ENCODE data around the gene TUBB2B.
"Not testable (repeated sequence)": the region's sequence is repeated elsewhere in the genome, so short reads cannot be mapped to it uniquely, and the experiment has no call there.

The TUBB2B gene

DNA sequence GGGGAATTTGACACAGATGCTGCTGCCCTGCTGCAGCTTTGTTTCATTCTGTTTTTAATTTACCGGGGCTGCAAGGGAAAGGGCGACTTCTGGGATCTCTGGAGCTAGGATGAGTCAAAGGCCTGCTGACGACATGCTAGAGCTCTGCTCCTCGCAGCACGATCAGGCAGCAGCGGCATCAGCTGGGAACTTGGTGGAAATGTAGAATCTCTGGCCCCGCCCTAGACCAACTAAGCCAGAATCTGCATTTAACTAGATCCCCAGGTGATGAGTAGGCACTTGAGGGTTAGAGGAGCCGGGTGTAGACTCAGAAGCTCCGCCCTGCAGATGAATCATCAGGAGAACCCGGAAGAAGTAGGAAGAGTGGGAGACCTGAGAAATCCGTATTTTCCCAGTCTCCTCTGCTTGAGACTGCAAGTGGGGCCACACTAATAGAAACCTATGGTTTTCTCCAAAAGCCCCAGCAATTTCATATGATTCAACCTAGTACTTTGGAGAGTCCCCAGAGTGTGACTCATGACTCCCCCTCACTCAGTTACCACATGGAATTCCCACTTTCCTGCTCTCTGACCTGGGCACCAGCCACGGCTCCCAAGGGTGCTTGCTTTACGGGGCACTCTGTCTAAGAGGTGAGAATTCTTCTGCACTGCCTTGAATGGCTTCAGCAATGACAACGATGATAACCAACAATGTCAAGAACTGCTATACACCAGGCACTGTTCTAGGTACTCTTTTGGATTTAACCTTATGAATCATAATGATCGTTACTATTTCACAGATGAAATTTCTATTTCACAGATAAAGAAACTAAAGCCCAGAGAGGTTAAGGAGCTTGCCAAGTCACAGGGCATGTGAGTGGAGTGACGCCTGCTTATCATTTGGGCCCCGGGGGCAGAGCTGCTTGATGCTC lies 18.1 kb downstream of the TUBB2B start:
- no peak for FAIRE-seq

DNA sequence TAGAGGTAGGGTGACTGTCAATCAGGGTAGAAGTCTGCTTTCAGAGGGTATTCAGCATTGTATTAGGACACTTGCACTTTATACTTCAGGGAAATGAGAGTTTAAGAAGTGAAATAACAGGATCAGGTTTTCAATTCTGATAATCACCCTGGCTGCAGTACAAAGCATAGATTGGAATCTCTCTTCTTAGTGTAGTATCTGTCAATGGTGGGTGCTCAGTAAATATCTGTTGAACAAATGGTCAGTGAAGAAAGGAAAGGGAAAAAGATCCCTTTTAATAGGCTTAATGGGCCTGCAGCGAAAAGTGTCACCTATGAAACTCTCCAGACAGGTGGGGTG lies 18.7 kb downstream of the TUBB2B start:
- FAIRE-seq, result no peak

DNA sequence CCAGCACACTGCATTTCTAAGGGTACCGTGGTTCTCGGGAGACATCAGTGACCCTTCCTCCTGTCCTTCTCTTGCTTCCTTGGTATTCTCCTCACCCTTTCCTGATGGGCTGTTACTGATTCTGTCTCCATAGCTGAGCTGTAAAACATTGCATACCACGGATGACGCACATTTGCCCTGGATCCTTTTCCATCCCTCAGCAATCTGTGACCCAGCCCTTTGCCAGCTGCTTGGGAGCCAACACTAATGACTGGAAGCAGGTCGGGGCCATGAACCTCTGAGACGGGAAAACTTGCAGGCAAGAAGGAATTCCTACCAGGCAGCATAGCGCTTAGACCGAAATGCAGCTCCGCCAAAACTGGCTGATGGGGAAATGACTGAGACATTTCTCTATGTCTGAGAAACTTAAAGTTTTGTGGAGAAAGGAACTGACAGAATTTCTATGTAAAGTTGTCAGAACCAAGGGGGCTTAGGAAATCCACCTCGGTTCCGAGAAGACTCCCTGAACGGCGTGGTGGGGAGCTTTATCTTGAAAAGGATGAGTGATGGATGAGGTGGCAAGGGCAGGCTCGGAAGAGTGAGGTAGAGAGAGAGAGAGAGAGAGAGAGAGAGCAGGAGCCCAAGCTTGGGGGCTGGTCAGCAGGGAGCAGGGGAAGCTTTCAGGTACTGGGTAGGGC lies 19.2 kb downstream of the TUBB2B start:
- FAIRE-seq, result no peak

DNA sequence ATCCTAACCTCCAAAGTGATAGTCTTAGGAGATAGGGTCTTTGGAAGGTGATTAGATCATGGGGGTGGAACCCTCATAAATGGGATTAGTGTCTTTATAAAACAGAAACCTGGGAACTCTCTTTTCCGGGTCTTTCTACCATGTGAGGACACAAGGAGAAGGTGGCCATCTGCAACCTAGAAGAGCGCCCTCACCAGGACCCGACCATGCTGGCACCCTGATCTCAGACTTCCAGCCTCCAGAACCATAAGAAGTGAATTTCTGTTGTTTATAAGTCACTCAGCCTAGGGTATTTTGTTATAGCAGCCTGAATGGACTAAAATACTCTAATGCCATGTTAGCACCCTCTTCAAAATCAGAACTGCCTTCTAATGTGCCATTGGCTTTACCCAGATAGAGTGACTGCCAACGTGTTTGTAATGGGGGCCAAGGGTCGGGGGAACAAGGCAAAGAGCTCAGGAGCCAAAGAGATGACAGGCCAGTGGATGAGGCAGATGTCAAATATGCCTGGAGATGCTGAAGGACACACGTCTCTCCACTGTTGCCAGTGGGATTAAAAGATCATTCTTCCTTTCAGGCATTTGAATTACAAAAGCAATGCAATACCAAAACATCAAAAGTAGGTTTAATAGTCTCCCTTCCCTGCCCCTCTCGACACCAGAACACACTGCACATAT lies 21.0 kb downstream of the TUBB2B start:
- no peak for FAIRE-seq

DNA sequence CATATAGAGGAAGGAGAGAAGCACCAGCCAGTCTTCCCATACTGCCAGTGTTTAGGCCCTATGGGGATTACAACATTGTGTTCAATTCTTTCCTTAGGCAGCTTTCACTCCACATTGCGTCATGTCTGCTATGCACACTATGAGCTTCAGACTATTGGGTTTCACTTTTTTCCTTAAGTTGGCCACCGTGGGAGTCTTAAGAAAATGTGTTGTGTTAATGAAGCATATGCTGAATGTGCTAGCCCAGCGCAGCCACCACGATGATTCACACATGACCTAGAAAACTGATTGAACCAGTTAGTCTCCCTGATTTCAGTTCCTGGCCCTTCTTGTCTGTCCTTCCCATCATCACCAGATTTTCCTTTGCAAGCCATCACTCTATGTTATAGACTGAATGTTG lies 21.5 kb downstream of the TUBB2B start:
- FAIRE-seq, result no peak

DNA sequence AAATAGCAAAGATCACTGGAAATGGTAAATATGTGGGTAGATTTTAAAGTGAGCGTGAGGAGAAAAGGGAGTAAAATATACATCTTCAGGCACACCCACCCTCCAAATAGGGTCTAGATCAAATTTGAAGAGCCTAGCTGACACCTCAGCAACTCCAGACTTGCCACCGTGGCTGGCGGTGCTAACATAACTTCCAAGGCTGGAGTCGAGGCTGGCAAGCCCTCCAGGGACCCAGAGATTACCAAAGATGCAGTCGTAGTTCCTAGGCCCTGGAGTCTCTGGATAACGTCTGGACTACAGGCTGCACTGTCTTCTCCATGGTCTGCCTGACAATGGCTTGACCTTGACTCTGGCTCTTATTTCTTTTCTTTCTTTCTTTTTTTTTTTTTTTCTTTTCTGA lies 22.5 kb downstream of the TUBB2B start:
- FAIRE-seq, result no peak

DNA sequence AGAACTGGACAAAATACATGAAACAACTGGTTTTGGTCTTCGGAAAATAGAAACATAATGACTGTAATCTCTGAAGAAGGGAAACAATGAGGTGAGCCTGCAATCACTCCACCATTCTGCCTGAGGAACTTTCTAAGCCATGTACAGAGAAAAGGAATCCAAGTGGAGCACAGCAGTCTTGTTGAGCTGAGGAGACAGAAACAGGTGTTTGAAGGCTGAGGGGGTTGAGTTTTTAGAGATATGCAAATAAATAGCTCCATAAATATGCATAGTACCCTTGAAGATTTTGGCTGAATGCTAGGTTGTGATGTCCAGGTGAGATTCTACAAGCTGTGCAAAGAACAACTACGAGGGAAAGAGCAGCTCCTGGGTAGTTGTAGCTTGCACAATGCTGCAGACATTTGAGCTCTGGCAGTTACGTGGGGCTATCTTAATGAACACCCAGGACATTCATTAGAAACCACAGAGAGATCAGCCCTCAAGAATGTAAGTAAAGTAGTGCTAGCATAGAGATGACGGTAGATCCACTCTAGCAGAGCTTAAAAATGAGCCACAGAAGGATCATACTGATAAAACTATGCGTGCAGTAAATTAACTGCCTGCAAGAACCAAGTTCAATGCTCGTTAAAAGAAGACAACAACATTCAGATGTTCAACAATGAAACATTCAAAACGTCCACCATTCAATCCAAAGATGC lies 24.3 kb downstream of the TUBB2B start:
- no peak for FAIRE-seq

DNA sequence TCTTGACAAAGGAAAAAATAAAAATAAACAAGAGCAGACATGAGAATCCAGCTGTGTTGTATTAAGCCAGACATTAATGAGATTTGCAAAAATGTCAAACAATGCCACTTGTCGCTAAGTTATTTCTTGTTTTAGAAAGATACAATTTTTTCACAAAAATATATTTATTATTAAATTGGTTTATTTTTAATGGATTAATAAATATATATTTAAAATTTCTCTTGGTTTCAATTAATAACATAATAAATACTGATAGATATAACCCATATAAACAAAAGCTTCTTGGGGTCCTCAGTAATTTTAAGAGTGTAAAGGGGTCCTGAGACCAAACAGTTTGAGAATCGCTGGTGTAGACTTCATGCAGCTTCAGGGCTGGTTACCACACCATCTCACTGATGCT lies 26.1 kb downstream of the TUBB2B start:
- FAIRE-seq, result no peak

DNA sequence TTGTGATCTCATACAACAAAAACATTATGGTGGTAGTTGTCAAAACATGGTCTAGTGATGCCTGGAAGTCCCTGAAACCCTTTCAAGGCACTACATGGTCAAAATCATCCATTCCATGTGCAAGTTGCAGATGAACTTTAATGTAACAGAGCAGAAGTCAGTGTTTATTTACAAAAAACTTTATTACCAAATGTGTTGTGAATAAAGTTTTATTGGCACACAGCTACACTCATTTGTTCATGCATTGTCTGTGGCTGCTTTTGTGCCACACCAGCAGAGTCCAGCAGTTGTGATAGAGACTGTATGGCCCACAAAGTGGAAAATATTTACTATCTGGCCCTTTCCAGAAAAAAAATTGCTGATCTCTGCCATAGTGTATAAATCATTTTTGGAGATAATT lies 26.8 kb downstream of the TUBB2B start:
- FAIRE-seq, result no peak

DNA sequence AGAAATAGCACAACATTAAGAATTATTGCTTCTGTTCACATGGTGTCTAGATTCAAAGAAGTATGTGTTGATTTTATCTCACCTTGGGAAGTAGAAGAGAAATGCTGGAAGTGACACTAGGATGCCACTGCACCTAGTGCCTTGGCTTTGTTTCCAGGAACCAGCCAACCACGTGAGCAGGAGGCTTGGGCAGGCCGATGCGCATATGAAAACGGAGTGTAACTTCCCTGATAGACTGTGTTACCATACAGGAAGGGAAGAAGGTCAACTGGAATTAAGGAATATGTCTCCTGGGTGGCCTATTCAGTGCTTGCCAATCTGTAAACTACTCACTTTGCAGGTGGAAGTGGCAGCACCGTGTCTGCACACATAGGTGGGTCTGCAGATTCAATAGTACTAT lies 28.1 kb downstream of the TUBB2B start:
- FAIRE-seq, result no peak

DNA sequence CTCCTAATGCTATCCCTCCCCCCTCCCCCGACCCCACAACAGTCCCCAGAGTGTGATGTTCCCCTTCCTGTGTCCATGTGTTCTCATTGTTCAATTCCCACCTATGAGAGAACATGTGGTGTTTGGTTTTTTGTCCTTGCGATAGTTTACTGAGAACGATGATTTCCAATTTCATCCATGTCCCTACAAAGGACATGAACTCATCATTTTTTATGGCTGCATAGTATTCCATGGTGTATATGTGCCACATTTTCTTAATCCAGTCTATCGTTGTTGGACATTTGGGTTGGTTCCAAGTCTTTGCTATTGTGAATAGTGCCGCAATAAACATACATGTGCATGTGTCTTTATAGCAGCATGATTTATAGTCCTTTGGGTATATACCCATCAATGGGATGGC lies 29.7 kb downstream of the TUBB2B start:
- not testable (repeated sequence) for FAIRE-seq

DNA sequence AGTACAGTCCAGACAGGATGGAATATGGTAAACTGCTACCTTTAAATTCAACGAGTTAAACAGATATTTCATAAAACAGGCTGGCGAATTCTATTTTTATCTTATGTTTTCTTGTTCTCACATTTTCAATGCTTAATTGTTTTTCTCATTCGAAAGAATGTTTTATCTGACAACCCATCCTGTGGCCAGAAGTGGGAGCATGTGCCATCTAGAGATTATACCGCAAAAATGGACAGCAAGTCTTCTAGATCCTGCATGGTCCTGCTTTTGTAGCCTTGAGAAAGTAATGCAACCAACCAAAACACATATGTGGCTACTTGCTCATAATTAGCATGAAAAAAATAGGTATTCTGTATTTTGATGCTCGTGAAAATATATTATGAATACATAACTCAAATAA lies 30.7 kb downstream of the TUBB2B start:
- FAIRE-seq, result no peak

DNA sequence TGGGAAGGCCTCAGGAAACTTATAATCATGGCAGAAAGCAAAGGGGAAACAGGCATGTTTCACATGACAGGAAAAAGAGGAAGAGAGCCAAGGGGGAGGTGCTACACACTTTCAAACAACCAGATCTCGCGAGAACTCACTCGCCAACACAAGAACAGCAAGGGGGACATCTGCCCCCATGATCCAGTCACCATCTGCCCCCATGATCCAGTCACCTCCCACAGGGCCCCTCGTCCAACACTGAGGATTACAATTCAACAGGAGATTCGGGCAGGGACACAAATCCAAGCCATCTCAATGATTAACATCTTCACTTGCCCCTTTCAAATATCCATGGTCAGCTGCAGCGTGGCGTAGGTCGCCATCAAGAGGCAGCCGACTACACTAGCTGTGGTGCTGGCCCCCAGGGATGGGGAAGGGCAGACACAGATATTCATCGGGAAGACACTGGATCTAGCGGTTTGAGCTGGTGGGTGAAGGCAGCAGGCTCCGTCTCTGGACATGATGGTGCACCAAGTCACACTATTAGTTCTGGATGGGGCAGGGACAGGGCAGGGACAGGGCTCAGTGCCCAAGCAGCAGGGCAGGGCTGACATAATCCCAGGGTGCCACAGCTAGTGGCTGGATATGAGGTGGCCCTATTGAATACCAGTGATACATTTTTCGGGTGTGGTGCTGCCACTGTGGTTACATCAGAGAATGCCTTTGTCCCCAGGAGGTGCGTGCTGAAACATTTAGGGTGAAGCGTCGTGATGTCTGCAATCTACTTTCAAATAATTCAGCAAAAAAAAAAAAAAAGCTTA lies 31.6 kb downstream of the TUBB2B start:
- FAIRE-seq, result no peak

DNA sequence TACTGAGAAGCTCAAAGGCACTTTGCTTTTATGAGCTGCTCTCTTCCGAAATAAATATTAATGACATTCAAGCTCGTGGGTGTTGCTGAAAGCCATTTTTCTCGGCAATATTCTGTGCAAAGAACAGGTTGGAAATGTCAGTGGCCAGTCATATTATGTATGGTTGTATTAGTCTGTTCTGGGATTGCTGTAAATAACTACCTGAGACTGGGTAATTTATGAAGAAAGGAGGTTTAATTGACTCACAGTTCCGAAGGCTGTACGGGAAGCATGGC lies 32.1 kb downstream of the TUBB2B start:
- FAIRE-seq, result no peak

DNA sequence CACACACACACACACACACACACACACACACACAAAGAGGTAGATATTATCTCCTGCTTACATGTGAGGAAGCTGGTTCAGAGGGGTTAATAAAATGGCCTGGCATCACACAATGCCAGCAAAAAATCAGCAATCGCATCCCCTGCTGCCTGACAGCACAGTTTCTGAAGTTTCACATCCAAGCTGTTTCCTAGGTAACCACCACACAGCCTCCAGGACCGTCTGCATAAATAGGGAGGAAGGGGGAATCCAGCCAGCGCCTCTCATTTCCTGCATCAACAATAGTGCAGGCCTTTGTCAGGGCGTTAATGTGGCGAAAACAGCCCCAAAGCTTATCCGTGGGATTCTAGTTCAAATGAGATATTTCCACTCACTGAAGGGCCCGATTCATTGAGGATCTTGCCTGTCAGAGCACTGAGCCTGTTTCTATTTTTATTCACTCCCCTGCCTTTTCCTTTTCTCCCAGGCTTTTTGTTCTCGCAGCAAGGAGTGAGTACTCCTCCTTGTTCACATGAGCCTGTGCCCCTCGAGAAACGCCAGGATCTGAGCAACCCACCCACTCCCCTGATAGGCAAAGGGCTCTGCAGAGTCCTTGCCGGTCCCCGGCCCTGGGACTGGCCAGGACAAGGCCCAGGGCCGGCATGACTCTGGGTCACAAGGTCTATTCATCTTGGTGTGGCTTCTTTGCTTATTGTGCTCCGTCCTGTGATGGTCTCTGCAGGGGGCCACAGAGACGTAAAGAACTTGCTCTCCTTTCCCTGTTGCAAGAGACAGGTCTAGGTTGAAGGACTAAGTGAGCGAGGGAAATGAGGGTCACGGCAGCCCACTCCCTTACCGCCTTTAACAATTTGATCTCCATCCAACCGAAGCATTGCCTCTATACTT lies 32.7 kb downstream of the TUBB2B start:
- FAIRE-seq, result no peak

DNA sequence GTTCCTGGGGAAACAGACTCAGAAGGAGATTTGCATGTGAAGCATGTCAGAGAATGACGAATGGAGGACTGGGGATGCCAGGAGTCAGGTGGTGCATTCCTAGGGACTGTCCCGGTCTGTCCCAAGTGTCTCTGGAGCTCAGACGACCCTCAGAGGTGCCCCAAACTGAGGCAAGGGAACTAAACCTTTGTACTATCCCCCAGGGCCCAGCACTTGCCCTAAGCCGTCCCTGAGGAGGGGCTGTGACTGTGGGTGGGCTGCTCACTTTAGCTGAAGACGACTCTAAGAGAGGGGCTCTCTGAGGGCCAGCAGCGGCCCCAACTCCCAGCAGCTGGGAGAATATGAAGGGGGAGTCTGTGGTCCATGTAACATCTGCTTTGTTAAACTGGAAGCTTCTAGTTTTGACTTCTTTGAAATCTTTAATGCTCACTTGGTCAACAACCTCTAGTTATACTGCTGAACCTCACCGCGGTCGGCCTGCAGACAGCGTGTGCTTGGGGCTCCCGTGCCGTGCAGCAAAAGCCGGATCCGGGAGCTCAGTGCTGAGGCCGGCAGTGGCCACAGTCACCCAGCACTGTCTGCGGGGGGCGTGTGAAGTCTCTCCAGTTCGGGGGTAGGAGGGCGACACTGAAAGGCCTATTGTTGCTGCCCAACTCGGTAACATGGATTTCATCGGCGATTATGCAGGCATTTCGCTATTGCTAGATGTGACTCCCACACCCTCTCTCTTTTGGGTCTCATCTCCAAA lies 34.2 kb downstream of the TUBB2B start:
- FAIRE-seq, result no peak

DNA sequence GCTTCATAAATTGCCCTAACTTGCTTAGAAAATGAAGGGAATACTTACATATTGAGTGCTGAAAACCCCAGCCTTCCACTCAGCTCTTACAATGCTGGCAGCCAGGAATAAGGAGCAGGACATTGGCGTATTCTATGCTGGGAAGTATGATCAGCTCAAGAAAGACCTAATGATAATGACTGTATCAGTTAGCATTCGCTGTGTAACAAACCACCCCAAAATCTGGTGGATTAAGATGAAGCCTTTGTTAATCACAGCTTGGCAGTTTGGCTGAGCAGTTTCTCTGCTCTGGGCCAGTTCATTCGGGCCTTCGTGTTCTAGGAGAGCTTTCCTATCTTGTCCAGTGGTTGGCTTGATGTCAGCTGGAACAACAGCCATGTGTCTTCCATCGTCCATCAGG lies 36.7 kb downstream of the TUBB2B start:
- no peak for FAIRE-seq

DNA sequence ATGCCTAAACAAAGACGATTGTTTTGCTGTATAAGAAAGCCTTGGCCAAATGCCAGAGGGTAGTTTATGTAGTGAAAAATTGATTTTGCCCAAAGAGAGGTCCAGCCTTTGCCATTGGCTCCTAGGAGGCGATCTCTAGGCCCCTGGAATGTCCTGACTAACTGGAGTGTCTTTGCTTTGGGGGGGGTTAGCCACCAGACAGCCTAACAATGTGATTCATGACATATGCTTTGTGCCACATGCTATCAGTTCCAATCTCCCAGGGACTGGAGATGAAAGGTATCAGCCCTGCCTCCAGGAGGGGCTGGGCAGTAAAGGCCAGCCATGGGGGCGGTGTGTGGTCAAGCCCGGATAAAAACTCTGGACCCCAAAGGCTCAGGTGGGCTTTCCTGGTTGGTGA lies 37.4 kb downstream of the TUBB2B start:
- FAIRE-seq, result no peak

DNA sequence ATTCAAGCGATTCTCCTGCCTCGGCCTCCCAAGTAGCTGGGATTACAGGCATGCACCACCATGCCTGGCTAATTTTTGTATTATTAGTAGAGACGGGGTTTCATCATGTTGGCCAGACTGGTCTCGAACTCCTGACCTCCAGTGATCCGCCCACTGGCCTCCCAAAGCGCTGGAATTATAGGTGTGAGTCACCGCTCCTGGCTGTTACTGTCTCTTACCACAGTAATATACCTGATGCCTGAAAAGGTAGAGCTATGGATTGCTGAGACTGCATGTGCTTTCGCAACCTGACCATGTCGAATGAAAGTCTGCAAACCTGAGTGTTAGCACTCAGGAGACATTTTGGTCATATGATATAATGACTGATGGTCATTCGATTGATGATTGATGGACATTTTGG lies 38.3 kb downstream of the TUBB2B start:
- not testable (repeated sequence) for FAIRE-seq

DNA sequence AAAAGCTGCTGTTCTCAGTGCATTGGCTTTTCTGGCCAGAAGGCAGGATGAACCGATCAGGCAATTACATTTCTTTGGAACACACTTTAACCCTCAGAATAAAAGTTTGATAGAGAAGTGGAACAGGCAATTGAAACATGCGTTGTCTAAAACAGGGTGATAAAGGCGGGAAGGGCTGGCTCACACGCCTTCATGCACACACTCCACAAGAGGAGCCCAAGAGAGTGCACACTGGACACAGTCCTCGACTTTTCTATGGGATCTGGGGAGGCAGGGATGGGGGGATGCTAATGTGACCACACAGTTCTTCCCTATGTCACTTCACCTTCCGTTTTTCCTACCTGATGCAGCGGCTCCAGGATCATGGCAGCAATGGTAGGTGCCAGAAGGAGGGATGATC lies 39.2 kb downstream of the TUBB2B start:
- no peak for FAIRE-seq

DNA sequence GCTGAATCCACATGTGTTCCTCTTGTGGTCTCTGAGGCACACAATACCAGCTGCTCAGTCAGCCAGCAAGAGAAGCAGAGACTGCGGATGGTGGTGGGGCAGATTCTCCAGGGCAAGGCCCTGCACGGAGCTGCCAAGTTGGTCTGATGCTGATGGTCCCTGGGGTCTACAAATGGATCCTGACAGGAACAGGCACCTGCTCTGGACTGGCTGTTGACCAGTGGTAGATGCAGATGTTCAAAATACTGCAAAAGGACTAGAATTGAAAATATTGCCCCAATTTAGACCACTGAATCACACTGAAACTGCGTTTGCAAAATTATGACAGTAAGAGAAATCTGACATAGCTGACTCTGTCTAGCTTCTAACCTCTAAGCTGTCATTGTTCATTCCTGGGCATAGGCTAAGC lies 40.5 kb downstream of the TUBB2B start:
- FAIRE-seq, result no peak
